LoVo (cell line): ENCODE results near the gene ACTG1.

Source experiments
- DNase-seq: peaks from one replicate; pipeline ENCODE4 v3.0.0-alpha.2; 2016; ENCODE audit warnings: low spot score

Gene ACTG1

GRCh38 chr17:81518113-81518784 is 5.7 kb upstream of the ACTG1 start:
- DNase-seq, result no peak

GRCh38 chr17:81517339-81518112 is 4.9 kb upstream of the ACTG1 start:
- no peak for DNase-seq

- DNase-seq, result no peak
Measured at GRCh38 chr17:81517009-81517338, 4.4 kb upstream of the ACTG1 start.

- DNase-seq, result no peak
Measured at GRCh38 chr17:81516439-81516838, 3.8 kb upstream of the ACTG1 start.

GRCh38 chr17:81515530-81516041 is 3.0 kb upstream of the ACTG1 start:
- DNase-seq, result no peak

- DNase-seq, result peak; percentile 89
Measured at GRCh38 chr17:81514739-81515529, 2.3 kb upstream of the ACTG1 start.

GRCh38 chr17:81514489-81514738 is 1.8 kb upstream of the ACTG1 start:
- no peak for DNase-seq

- peak; percentile 49 for DNase-seq
Measured at GRCh38 chr17:81513753-81514488, 1.3 kb upstream of the ACTG1 start.

- DNase-seq, result peak; percentile 61
Measured at GRCh38 chr17:81513372-81513752, 763 bp upstream of the ACTG1 start.

GRCh38 chr17:81511804-81512561 is 616 bp downstream of the ACTG1 start:
- DNase-seq, result no peak

- DNase-seq, result no peak
Measured at GRCh38 chr17:81511554-81511803, 1.1 kb downstream of the ACTG1 start.

GRCh38 chr17:81510785-81511553 is 1.6 kb downstream of the ACTG1 start:
- no peak for DNase-seq

GRCh38 chr17:81509972-81510784 is 2.4 kb downstream of the ACTG1 start:
- DNase-seq, result no peak

GRCh38 chr17:81509207-81509971 is 3.2 kb downstream of the ACTG1 start:
- DNase-seq, result peak; percentile 60

- DNase-seq, result peak; percentile 54
Measured at GRCh38 chr17:81508639-81509206, 3.9 kb downstream of the ACTG1 start.

GRCh38 chr17:81503619-81504018 is 9.0 kb downstream of the ACTG1 start:
- DNase-seq, result no peak

- no peak for DNase-seq
Measured at GRCh38 chr17:81502471-81503017, 10.1 kb downstream of the ACTG1 start.

- DNase-seq, result no peak
Measured at GRCh38 chr17:81500047-81500446, 12.6 kb downstream of the ACTG1 start.

- no peak for DNase-seq
Measured at GRCh38 chr17:81499601-81499970, 13.0 kb downstream of the ACTG1 start.
